H1 (cell line): Measurements from ENCODE around the gene GPR85. TPM values are rescaled to one million over a fixed set of nuclear protein-coding genes. Genes with fewer than 3 reads are reported as not detected.

Source experiments
- CTCF ChIA-PET: fragments of 300-600 bp; sonication (Branson Sonifier 250); formaldehyde crosslinking; loops from one replicate; lab custom pipeline; 2021; ENCODE audit not compliant: partially characterized antibody; lab: Charles Lee
- POLR2A ChIA-PET: fragments of 300-600 bp; sonication (Branson Sonifier 250); formaldehyde crosslinking; loops from one replicate; lab custom pipeline; 2021; ENCODE audit warnings: inconsistent platforms; ENCODE audit not compliant: partially characterized antibody; lab: Charles Lee
- DNase-seq, 2 experiments: peaks; one replicate each; pipeline versions ENCODE4 v3.0.0 to v3.0.0-alpha.2; 2010 to 2022; ENCODE audit warnings: low spot score in 2 of 2, low read depth in 1 of 2, mixed read lengths in 1 of 2
- FAIRE-seq: peaks from 2 replicates; lab custom pipeline; 2011; peaks lifted over from hg19 to GRCh38; lab: Jason Lieb, UNC
- H2AFZ ChIP-seq: 2 replicates; pipeline ENCODE4 v1.8.1; 2012; ENCODE audit warnings: low read length, inconsistent platforms
- H2AK5ac ChIP-seq: 2 replicates; pipeline ENCODE4 v1.6.1; 2013; ENCODE audit warnings: low read depth, low read length
- H2BK120ac ChIP-seq: replicated peaks from 2 replicates; pipeline ENCODE3; 2013; ENCODE audit warnings: low read depth, low read length, inconsistent platforms
- H2BK12ac ChIP-seq: 2 replicates; pipeline ENCODE4 v1.6.1; 2013; ENCODE audit warnings: low read depth, low read length
- H2BK15ac ChIP-seq: 2 replicates; pipeline ENCODE4 v1.6.1; 2013; ENCODE audit warnings: low read length
- H2BK20ac ChIP-seq: 2 replicates; pipeline ENCODE4 v1.6.1; 2013; ENCODE audit warnings: low read length
- H2BK5ac ChIP-seq: 2 replicates; pipeline ENCODE4 v1.6.1; 2013; ENCODE audit warnings: low read depth, low read length
- H3K14ac ChIP-seq: 2 replicates; pipeline ENCODE4 v1.6.1; 2013; ENCODE audit warnings: inconsistent platforms; ENCODE audit not compliant: insufficient read length
- H3K18ac ChIP-seq: 2 replicates; pipeline ENCODE4 v1.6.1; 2013; ENCODE audit warnings: low read length; ENCODE audit errors: extremely low read depth
- H3K23ac ChIP-seq: 2 replicates; pipeline ENCODE4 v1.6.1; 2013; ENCODE audit warnings: inconsistent platforms; ENCODE audit not compliant: insufficient read length
- H3K23me2 ChIP-seq: 2 replicates; pipeline ENCODE4 v1.6.1; 2013; ENCODE audit warnings: low read depth, low read length
- H3K27ac ChIP-seq: 2 replicates; pipeline ENCODE4 v1.6.1; 2011; ENCODE audit warnings: low read depth, low read length, inconsistent platforms
- H3K27me3 ChIP-seq, 4 experiments: replicated peaks in 1 of 4; 1 replicate in 1 of 4; 2 replicates in 3 of 4; pipeline versions ENCODE4 v1.6.1 to v1.8.1; 2011 to 2013; ENCODE audit warnings: low read length in 3 of 4, mild to moderate bottlenecking in 3 of 4, inconsistent platforms in 2 of 4, mixed read lengths in 2 of 4, moderate library complexity in 1 of 4; ENCODE audit not compliant: control insufficient read depth in 3 of 4, insufficient read depth in 3 of 4; ENCODE audit errors: extremely low read depth in 1 of 4
- H3K36me3 ChIP-seq, 4 experiments: 2 replicates each; pipeline versions ENCODE4 v1.6.1 to v1.8.1; 2011 to 2013; ENCODE audit warnings: mild to moderate bottlenecking in 4 of 4, low read length in 3 of 4, moderate library complexity in 2 of 4, control low read depth in 1 of 4, inconsistent platforms in 1 of 4; ENCODE audit not compliant: insufficient read depth in 4 of 4, control insufficient read depth in 2 of 4
- H3K4ac ChIP-seq: replicated peaks from 2 replicates; pipeline ENCODE3; 2013; ENCODE audit warnings: low read length, low read depth, mixed read lengths, inconsistent platforms; ENCODE audit not compliant: insufficient read length
- H3K4me1 ChIP-seq, 4 experiments: replicated peaks in 1 of 4; 1 replicate in 1 of 4; 2 replicates in 3 of 4; pipeline versions ENCODE4 v1.6.1 to v1.8.1; 2011 to 2013; ENCODE audit warnings: low read length in 3 of 4, inconsistent platforms in 2 of 4, mixed read lengths in 1 of 4; ENCODE audit not compliant: insufficient read depth in 4 of 4, control insufficient read depth in 3 of 4
- H3K4me2 ChIP-seq, 2 experiments: 2 replicates each; pipeline versions ENCODE4 v1.6.1 to v1.8.1; 2011 to 2013; ENCODE audit warnings: low read depth in 2 of 2, low read length in 2 of 2, control low read depth in 1 of 2, inconsistent platforms in 1 of 2, mild to moderate bottlenecking in 1 of 2; ENCODE audit not compliant: insufficient read depth in 1 of 2
- H3K4me3 ChIP-seq, 4 experiments: fragments of 200-600, 300-600 bp in 1 of 4; sonication (generic), shearing (Covaris generic), sonication (Bioruptor Twin) in 1 of 4; 2 replicates each; pipeline versions ENCODE4 v1.5.1 to v1.8.1; 2011 to 2016; ENCODE audit warnings: low read length in 4 of 4, low read depth in 3 of 4, control low read depth in 2 of 4, inconsistent platforms in 2 of 4, mild to moderate bottlenecking in 2 of 4, mixed read lengths in 1 of 4, moderate library complexity in 1 of 4; ENCODE audit not compliant: insufficient read depth in 2 of 4; ENCODE audit errors: extremely low read depth in 1 of 4
- H3K56ac ChIP-seq: replicated peaks from 2 replicates; pipeline ENCODE3; 2013; ENCODE audit warnings: low read depth, mild to moderate bottlenecking, mixed read lengths, low read length, inconsistent platforms; ENCODE audit not compliant: insufficient read length
- H3K79me1 ChIP-seq: 2 replicates; pipeline ENCODE4 v1.6.1; 2013; ENCODE audit warnings: low read depth, low read length, control low read depth
- H3K79me2 ChIP-seq, 2 experiments: 2 replicates each; pipeline versions ENCODE4 v1.6.1 to v1.8.1; 2012 to 2013; ENCODE audit warnings: low read length in 2 of 2, mild to moderate bottlenecking in 2 of 2, inconsistent platforms in 1 of 2; ENCODE audit not compliant: insufficient read depth in 2 of 2, control insufficient read depth in 1 of 2
- H3K9ac ChIP-seq, 4 experiments: replicated peaks in 1 of 4; 1 replicate in 1 of 4; 2 replicates in 3 of 4; pipeline versions ENCODE4 v1.6.1 to v1.8.1; 2011 to 2013; ENCODE audit warnings: low read depth in 3 of 4, low read length in 3 of 4, control low read depth in 2 of 4, mild to moderate bottlenecking in 2 of 4, moderate library complexity in 2 of 4, inconsistent platforms in 1 of 4; ENCODE audit errors: extremely low read depth in 1 of 4
- H3K9me3 ChIP-seq, 2 experiments: 2 replicates each; pipeline versions ENCODE4 v1.6.1 to v1.8.1; 2012 to 2013; ENCODE audit warnings: mild to moderate bottlenecking in 2 of 2, moderate library complexity in 2 of 2, control low read depth in 1 of 2, inconsistent platforms in 1 of 2, low read depth in 1 of 2, low read length in 1 of 2, mixed read lengths in 1 of 2; ENCODE audit not compliant: insufficient read depth in 2 of 2
- H4K20me1 ChIP-seq, 2 experiments: replicated peaks in 1 of 2; 2 replicates each; pipeline versions ENCODE3 to v1.8.1; 2011 to 2013; ENCODE audit warnings: inconsistent platforms in 2 of 2, low read length in 2 of 2, mild to moderate bottlenecking in 1 of 2; ENCODE audit not compliant: insufficient read depth in 2 of 2, control insufficient read depth in 1 of 2
- H4K5ac ChIP-seq: 2 replicates; pipeline ENCODE4 v1.6.1; 2013; ENCODE audit warnings: low read length, low read depth, mixed read lengths, inconsistent platforms; ENCODE audit not compliant: insufficient read length
- H4K8ac ChIP-seq: 2 replicates; pipeline ENCODE4 v1.8.0; 2013; ENCODE audit warnings: mild to moderate bottlenecking, moderate library complexity, low read length, inconsistent platforms; ENCODE audit not compliant: insufficient read depth; ENCODE audit errors: extremely low read depth
- H4K91ac ChIP-seq: replicated peaks from 2 replicates; pipeline ENCODE3; 2013; ENCODE audit warnings: low read length, mixed read lengths, inconsistent platforms; ENCODE audit not compliant: insufficient read length
- CREB1 ChIP-seq: IDR thresholded peaks from 2 replicates; pipeline ENCODE4 v1.6.1; 2012; ENCODE audit warnings: inconsistent platforms
- EGR1 ChIP-seq: IDR thresholded peaks from 2 replicates; pipeline ENCODE4 v1.6.1; 2011; ENCODE audit warnings: low read depth, low read length, borderline replicate concordance
- EZH2 ChIP-seq: fragments of 200-600 bp; sonication (generic); IDR thresholded peaks from 2 replicates; pipeline ENCODE4 v1.7.1; 2012; ENCODE audit warnings: low read depth, mild to moderate bottlenecking, moderate library complexity, low read length, inconsistent platforms; ENCODE audit not compliant: severe bottlenecking
- FOSL1 ChIP-seq: IDR thresholded peaks from 2 replicates; pipeline ENCODE4 v1.6.1; 2011; ENCODE audit warnings: mild to moderate bottlenecking, low read depth, low read length, moderate library complexity; ENCODE audit not compliant: insufficient read depth
- GABPA ChIP-seq: IDR thresholded peaks from 2 replicates; pipeline ENCODE4 v1.6.1; 2011; ENCODE audit warnings: mild to moderate bottlenecking, low read length, moderate library complexity, borderline replicate concordance; ENCODE audit not compliant: insufficient read depth
- GTF2F1 ChIP-seq: IDR thresholded peaks from 2 replicates; pipeline ENCODE4 v1.6.1; 2012; ENCODE audit warnings: low read depth, low read length, improper control_type of control experiment, borderline replicate concordance
- NANOG ChIP-seq: IDR thresholded peaks from 2 replicates; pipeline ENCODE4 v1.6.1; 2011; ENCODE audit warnings: low read length, low read depth, mild to moderate bottlenecking, inconsistent platforms; ENCODE audit not compliant: insufficient read depth, poor library complexity, severe bottlenecking
- POU5F1 ChIP-seq: IDR thresholded peaks from 2 replicates; pipeline ENCODE4 v1.6.1; 2011; ENCODE audit warnings: low read depth, mild to moderate bottlenecking, low read length, moderate library complexity
- SIX5 ChIP-seq: IDR thresholded peaks from 2 replicates; pipeline ENCODE4 v1.6.1; 2011; ENCODE audit warnings: mild to moderate bottlenecking, low read depth, low read length
- SP2 ChIP-seq: IDR thresholded peaks from 2 replicates; pipeline ENCODE4 v1.6.1; 2012; ENCODE audit warnings: mild to moderate bottlenecking, low read length, inconsistent platforms
- SRF ChIP-seq: IDR thresholded peaks from 2 replicates; pipeline ENCODE4 v1.6.1; 2011; ENCODE audit warnings: mild to moderate bottlenecking, low read depth, low read length, moderate library complexity
- SUZ12 ChIP-seq: fragments of 200-600 bp; sonication (generic); IDR thresholded peaks from 2 replicates; pipeline ENCODE4 v1.6.1; 2012; ENCODE audit warnings: mild to moderate bottlenecking, inconsistent platforms, low read length, moderate library complexity, mixed read lengths
- TAF7 ChIP-seq: optimal IDR thresholded peaks from 2 replicates; pipeline ENCODE3; 2011; ENCODE audit warnings: low read depth, mild to moderate bottlenecking, inconsistent platforms, low read length, moderate library complexity, borderline replicate concordance
- ZNF274 ChIP-seq: IDR thresholded peaks from 2 replicates; pipeline ENCODE4 v1.7.0; 2012; ENCODE audit warnings: low read length, borderline replicate concordance; ENCODE audit errors: extremely low read depth
- WGBS, 2 experiments: shearing (Covaris generic) in 1 of 2; methylation state at CpG; one replicate each; pipeline versions ENCODE4 v1.1.6 to v1.1.7; 2013 to 2015; ENCODE audit warnings: low lambda C conversion rate in 2 of 2, mixed read lengths in 2 of 2, inconsistent platforms in 1 of 2, low coverage in 1 of 2, missing lambda C conversion rate in 1 of 2; ENCODE audit not compliant: insufficient replicate concordance in 2 of 2, insufficient coverage in 1 of 2, insufficient read length in 1 of 2; ENCODE audit errors: extremely low coverage in 1 of 2, missing lambda C conversion rate in 1 of 2; 5-methylcytosine and 5-hydroxymethylcytosine counted together
- polyA plus RNA-seq, 7 experiments: library from polyadenylated mRNA; depleted of rRNA in 3 of 7; stranded (reverse) in 5 of 7; unstranded in 2 of 7; fragments of >200 nt in 5 of 7; fragments of 200-250 nt in 2 of 7; gene quantifications; 1 replicate in 5 of 7; 2 replicates in 1 of 7; 4 replicates in 1 of 7; pipeline versions ENCODE4 v1.2.1 to v1.2.3, GENCODE V29; 2011 to 2013; ENCODE audit warnings: missing spikeins in 2 of 7, mixed read lengths in 2 of 7
- total RNA-seq: library from RNA; stranded (reverse); fragmentation: NEBNext Ultra II Directional; extraction: Animal tissue kit (Norgen Biotek cat#: 25700); gene quantifications from 2 replicates; pipeline ENCODE4 v1.2.1, GENCODE V29; 2021
- TF ChIP-seq, protein P1 (sequence below): IDR thresholded peaks from 2 replicates; pipeline ENCODE4 v1.6.1; 2012; ENCODE audit warnings: inconsistent platforms

GPR85 gene
- total and polyA plus RNA-seq, 2 of the 8 experiments (the other 6 are each of a cell fraction or from before 2014, with no cell fraction given) = 0.11 to 0.20 TPM

DNA sequence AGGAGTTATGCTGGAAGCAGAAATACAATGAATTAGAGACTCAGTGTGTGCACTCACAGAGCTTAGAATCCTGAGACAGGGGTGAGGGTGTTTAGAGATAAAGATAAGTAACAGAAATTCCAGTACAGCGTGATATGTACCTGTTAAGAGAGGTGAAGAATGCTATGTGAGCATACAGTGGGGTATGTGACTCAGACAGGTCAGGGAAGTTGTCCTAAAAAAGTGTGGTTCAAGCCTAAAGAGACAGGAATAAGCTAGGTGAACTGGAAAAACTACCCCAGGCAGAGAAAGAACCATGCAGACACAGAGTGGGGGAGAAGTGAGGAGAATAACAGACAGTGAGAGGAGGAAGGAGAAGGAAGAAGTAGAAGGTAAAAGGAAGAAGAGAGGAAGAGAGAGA is 23.1 kb upstream of the GPR85 start:
- Histone ChIP-seq H2AFZ (no peak overlapping the region), H3K4ac (no peak overlapping the region), H3K9ac (no peak overlapping the region), H2BK20ac (no peak overlapping the region), H3K27ac (no peak overlapping the region), H3K4me1 (no peaks in the 10 kb centered on the region), H3K14ac (no peak overlapping the region), H4K8ac (no peak overlapping the region), H3K4me3 (no peak overlapping the region), H2BK5ac (no peak overlapping the region), H3K9me3 (no peaks in the 10 kb centered on the region), H3K4me2 (no peak overlapping the region), H3K23ac (no peak overlapping the region), H2BK120ac (no peak overlapping the region), H2AK5ac (no peak overlapping the region), H3K79me1 (no peaks in the 10 kb centered on the region), H4K20me1 (peaks cover 0 to 2% of the 10 kb centered on the region in 2 experiments), H4K5ac (no peak overlapping the region), H3K79me2 (no peaks in the 10 kb centered on the region), H3K36me3 (peaks cover 0 to 5% (median 0%) of the 10 kb centered on the region in 4 experiments; a peak in 2 of 8 replicates), H3K18ac (no peak overlapping the region), H4K91ac (no peak overlapping the region), H3K27me3 (no peaks in the 10 kb centered on the region), H2BK12ac (no peak overlapping the region), H3K56ac (no peak overlapping the region), H2BK15ac (no peak overlapping the region), H3K23me2 (no peaks in the 10 kb centered on the region)
- ChIA-PET POLR2A (no interaction called here), CTCF (no interaction called here)
- DNase-seq (no peak), FAIRE-seq (no peak)
- 78% methylated on average over 1 of the region's 1 CpG; no CpG with 5 or more reads in 1 of the 2 experiments for WGBS, 2 experiments
- TF ChIP-seq ZNF274 (no peak), SRF (no peak), SIX5 (no peak), SUZ12 (no peak), POU5F1 (no peak), GABPA (no peak), TAF7 (no peak), EGR1 (no peak), FOSL1 (no peak), NANOG (no peak), EZH2 (no peak), SP2 (no peak), CREB1 (no peak), GTF2F1 (no peak)
- TF ChIP-seq, protein P1, sequence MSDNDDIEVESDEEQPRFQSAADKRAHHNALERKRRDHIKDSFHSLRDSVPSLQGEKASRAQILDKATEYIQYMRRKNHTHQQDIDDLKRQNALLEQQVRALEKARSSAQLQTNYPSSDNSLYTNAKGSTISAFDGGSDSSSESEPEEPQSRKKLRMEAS = no peak
